Left colon (tissue), 2 donors: ENCODE results near the gene RPS6KA2. TPM values are rescaled to one million over a fixed set of nuclear protein-coding genes. Genes with fewer than 3 reads are reported as not detected.
A peak's percentile ranks its signal among the peaks of the same experiment; 100 is the strongest.

Experiments used
- ATAC-seq: fragments of 200-7000 bp; cut with Tn5 transposase; one replicate; pipeline ENCODE4 v1.9.1; 2020; ENCODE audit warnings: mild to moderate bottlenecking, moderate library complexity
- DNase-seq, 2 donors: peaks; one replicate each; pipeline ENCODE4 v3.0.0-alpha.2; 2020
- intact Hi-C, 2 donors: fragments of 100-400 bp; cut with DNase I in 1 of 2; cut with micrococcal nuclease in 1 of 2; formaldehyde crosslinking; loops; one replicate each; pipeline versions ENCODE4 v1.11.2 to v1.14.0; 2022; cut with DNase I, micrococcal nuclease
- total RNA-seq, 2 donors: library from RNA; stranded (reverse); fragmentation: NEBNext Ultra II Directional; extraction: Animal tissue kit (Norgen Biotek cat#: 25700); gene quantifications; one replicate each; pipeline ENCODE4 v1.2.1, GENCODE V29; 2021
- donor health status: DM: no; HTN: no; CAD: no.
- donor health status: DM: yes; HTN: yes; CAD: no.

Gene RPS6KA2
- total RNA-seq, 2 donors from 2014 or later, result 11.5 to 13.3 TPM

- intact Hi-C loops, result no loop called here
- no peak for ATAC-seq
- no peak for DNase-seq
Measured at GRCh38 chr6:166566026-166567011, 60.7 kb downstream of the RPS6KA2 start.

GRCh38 chr6:166565084-166565967, 61.7 kb downstream of the RPS6KA2 start:
- DNase-seq (no peak), ATAC-seq (no peak)
- intact Hi-C loops, result no loop called here

GRCh38 chr6:166563805-166564204, 63.2 kb downstream of the RPS6KA2 start:
- ATAC-seq, result no peak
- intact Hi-C loops, result no loop called here
- no peak for DNase-seq

DNA sequence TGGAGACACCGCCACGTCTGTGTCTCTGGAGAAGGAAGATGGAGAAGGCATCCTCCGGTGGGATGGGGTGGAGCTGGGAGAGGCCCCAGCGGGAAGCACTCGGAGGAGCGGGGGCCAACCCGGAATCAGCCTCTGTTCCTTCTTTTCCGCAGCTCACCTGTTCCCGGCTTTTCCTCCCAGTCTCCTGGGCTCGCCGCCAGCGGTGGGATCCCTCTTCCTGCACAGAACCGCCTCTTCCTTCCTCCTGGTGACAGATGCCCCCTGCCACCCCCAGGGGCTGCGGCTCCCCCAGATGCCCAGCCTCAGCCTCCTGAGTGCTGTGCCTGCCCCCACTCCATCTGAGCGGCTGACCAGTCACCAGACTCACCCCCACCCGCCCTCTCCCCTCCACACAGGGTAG, 63.9 kb downstream of the RPS6KA2 start:
- DNase-seq, result no peak
- intact Hi-C loops, result no loop called here
- no peak for ATAC-seq

DNA sequence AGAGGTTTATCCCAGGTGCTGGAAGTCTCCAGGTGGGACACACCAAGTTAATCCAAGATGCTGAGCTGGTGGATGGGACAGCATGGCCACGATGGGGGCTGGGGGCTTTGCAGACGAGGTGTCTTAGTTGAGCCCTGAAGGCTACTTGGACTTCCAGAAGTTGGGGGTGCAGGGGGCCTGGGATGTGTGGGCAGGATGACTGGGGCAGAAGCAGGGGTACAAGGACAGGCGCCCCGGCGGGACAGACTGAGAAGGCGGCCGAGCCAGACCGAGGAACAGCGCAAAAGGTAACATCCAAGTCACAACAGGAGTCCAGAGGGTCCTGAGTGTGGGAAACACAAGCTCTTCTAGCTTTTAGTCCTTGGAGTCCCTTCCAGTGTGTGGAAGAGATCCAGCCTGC, 64.3 kb downstream of the RPS6KA2 start:
- no peak for DNase-seq
- intact Hi-C loops, result no loop called here
- ATAC-seq, result no peak

GRCh38 chr6:166561771-166562359, 65.2 kb downstream of the RPS6KA2 start:
- no peak for DNase-seq
- ATAC-seq, result peak; percentile 23
- intact Hi-C loops, result no loop called here

- DNase-seq (no peak), ATAC-seq (no peak)
- intact Hi-C loops, result no loop called here
Measured at GRCh38 chr6:166560222-166560621, 66.8 kb downstream of the RPS6KA2 start.

DNA sequence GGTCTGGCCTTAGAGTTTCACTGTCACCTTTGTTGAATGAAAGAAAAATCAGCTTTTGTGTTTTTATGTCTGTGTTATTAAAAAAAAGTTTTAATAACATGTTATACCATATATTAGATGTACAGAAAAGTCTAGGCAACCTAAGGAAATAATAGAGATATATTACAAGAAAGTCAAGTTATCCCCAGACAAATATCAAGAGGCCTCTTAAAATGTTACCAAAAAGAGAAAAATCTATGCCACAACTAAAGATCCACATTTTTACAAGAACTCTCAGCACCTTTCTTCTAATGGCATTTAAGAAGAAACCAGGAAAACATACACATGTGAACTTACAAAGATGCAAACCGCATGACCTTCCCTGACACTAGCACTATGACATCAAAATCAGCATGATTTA, 67.4 kb downstream of the RPS6KA2 start:
- ATAC-seq (no peak), DNase-seq (no peak)
- intact Hi-C loops, result no loop called here

- intact Hi-C loops, result no loop called here
- DNase-seq (no peak), ATAC-seq (no peak)
Measured at GRCh38 chr6:166559211-166559610, 67.8 kb downstream of the RPS6KA2 start.

DNA sequence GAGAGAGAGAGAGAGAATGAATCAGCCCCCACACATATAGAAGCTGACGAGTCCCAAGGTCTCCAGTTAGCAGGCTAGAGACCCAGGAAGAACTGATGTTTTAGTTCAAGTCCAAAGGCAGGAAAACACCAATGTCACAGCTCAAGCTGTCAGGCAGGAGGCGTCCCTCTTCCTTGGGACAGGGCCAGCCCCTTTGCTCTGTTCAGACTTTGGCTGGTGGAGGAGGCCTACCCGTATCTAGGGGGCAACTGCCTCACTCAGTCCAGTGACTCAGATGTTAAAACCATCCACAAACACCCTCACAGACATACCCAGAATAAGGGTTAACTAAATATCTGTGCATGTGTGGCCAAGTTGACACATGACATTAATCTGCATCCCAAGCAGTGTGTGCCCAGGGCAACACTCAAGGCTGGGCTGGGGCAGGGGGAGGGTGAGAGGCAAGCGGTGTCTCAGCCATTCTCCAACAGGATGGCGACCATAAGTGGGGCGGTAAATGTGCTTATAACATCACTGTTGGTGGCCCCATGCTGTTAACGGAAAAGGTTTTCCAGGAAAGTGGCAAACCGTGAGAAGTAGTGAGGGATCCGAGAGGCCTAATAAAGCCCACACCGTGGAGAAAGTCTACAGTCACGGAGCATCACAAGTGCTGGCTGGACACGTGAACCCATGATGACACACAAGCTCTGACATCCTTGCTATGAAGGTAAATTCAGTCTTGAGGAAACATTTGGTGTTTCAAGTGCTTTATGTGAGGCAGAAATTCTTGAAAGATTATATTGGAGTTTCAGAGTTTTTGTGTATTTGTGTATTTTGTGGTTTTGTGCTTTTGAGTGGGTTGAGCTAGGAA, 68.7 kb downstream of the RPS6KA2 start:
- ATAC-seq, result no peak
- intact Hi-C loops, result no loop called here

GRCh38 chr6:166556863-166557322, 70.2 kb downstream of the RPS6KA2 start:
- DNase-seq (peak; percentile 60 to 90), ATAC-seq (peak; percentile 96)
- intact Hi-C loops, result no loop called here

More for the DNA sequence above, 68.7 kb downstream of the RPS6KA2 start:
- DNase-seq, result no peak

DNA sequence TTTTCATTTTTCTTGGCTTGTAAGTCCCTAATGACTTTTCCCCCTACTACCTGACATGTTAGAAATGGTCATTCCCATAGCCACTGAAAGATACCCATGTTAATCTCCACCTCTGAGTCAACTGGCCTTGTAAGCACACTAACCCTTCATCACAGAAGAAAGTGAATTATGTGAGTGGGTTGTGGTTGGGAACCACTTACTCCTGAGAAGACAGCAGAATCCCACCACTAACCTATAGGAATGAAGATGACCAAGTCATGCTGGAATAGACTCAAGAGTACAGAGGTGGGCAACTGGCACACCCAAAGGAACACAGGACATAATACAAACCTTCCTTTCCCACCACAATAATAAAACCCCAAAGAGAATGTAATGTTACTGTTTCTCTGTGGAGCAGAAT, 70.7 kb downstream of the RPS6KA2 start:
- intact Hi-C loops, result no loop called here
- DNase-seq (no peak), ATAC-seq (no peak)

DNA sequence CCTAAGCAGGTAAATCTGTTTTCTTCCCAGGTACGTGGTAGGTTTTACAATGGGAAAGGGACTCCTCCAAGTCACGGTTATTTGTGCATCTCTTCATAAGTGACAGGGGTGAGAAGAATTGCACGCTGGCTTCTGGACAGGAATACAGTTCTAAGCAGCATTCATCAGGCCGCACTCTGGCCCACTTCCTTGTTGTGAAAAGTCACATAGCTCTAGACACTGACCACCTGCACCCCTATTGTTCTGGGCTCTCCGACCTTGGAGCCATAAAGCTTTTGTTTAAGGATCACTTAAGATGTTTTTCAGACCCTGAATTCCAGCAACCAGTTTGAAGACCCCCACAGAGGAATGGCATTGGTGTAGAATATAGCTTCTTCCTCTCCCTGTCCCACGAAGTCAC, 72.0 kb downstream of the RPS6KA2 start:
- no peak for ATAC-seq
- intact Hi-C loops, result no loop called here
- DNase-seq, result no peak

DNA sequence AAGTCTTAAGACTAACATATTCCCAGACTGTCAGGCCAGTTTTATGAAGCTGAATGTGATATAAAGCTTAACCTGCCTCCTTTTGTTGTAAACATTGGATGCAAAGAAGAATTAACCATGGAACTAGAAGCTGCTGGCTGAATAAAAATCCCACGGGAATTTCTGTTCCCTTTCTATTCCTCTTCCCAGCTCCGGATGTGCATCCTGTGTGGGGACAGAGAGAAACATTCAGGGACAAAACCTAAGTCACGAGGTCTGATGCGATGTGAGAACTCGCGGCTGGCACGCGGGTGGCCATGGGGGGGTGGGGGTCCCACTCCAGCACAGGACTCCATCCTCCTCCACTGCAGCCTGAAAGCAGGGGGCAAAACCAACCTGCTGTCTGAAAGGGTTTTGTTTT, 72.7 kb downstream of the RPS6KA2 start:
- no peak for ATAC-seq

GRCh38 chr6:166553563-166554271, 73.3 kb downstream of the RPS6KA2 start:
- ATAC-seq, result no peak
- DNase-seq, result no peak
- intact Hi-C loops, result no loop called here

More for the DNA sequence above, 72.7 kb downstream of the RPS6KA2 start:
- DNase-seq, result no peak
- intact Hi-C loops, result no loop called here

DNA sequence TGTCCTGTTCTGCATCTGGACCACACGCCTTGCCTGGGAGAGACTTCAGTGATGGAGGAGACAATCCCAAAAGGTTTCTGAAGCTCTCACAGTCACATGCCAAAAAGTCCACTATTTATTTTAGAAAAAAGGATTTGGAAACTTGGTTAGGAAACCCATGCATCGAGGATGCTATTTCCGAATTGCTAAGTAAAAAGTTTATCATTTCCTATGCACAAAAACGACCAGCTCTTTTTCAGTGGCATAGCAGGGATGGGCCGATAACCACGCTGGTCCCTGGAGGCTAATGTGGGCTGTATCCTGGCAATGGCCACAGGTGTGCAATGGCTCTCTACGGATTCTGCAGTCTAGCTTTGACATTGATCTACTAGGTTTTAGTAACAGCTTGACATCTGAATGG, 74.5 kb downstream of the RPS6KA2 start:
- intact Hi-C loops, result no loop called here
- no peak for DNase-seq
- no peak for ATAC-seq

GRCh38 chr6:166551754-166552495, 75.1 kb downstream of the RPS6KA2 start:
- intact Hi-C loops, result no loop called here
- no peak for ATAC-seq

More at GRCh38 chr6:166551754-166552495, 75.1 kb downstream of the RPS6KA2 start:
- DNase-seq, result no peak
